Myometrial cell (primary cell): ENCODE data around the gene MYLK2. TPM values are rescaled to one million over a fixed set of nuclear protein-coding genes. Genes with fewer than 3 reads are reported as not detected.

Experiments used
- total RNA-seq: library from RNA; depleted of rRNA; stranded (reverse); fragments of >200 nt; gene quantifications from 2 replicates; pipeline ENCODE4 v1.2.3, GENCODE V29; 2015

MYLK2 gene
- 0.18 TPM in 1 of 2 replicates, not detected in the other for total RNA-seq

GRCh38 chr20:31819083-31819784, at the start of gene MYLK2:
TSS of gene MYLK2 (plus strand) at chr20:31819356. CDS start at chr20:31819581, 225 bp downstream.

GRCh38 chr20:31845300-31845863, 26.2 kb downstream of the MYLK2 start, which contains the start of gene FOXS1:
TSS of gene FOXS1 (minus strand) at chr20:31845604. CDS start at chr20:31845542, 62 bp downstream.

GRCh38 chr20:31869942-31870725, 51.0 kb downstream of the MYLK2 start, which contains the start of the genes DUSP15 and TTLL9:
TSS of gene DUSP15 (minus strand) at chr20:31870527. CDS start at chr20:31870337, 190 bp downstream.
TSS of gene TTLL9 (plus strand) at chr20:31870634. CDS start at chr20:31871127, 493 bp downstream.

Other genes starting within 250 kb of the MYLK2 start
- gene ID1, start 214.1 kb upstream of the MYLK2 start, total RNA-seq: 151 and 221 TPM in 2 replicates
- not detected in 2 replicates for gene COX4I2, start 181.4 kb upstream of the MYLK2 start, total RNA-seq
- gene BCL2L1, start 96.5 kb upstream of the MYLK2 start, total RNA-seq: 125 and 131 TPM in 2 replicates
- 88.2 and 108 TPM in 2 replicates for gene TPX2, start 80.1 kb upstream of the MYLK2 start, total RNA-seq
- not detected in 2 replicates for gene FOXS1, start 26.2 kb downstream of the MYLK2 start, total RNA-seq
- not detected in 2 replicates for gene DUSP15, start 51.2 kb downstream of the MYLK2 start, total RNA-seq
- not detected in 2 replicates for gene TTLL9, start 51.3 kb downstream of the MYLK2 start, total RNA-seq
- 7.8 and 8.4 TPM in 2 replicates for gene PDRG1, start 132.7 kb downstream of the MYLK2 start, total RNA-seq
- gene XKR7, start 148.8 kb downstream of the MYLK2 start, total RNA-seq: not detected in 2 replicates
- gene CCM2L, start 191.1 kb downstream of the MYLK2 start, total RNA-seq: not detected in 2 replicates
- not detected in 2 replicates for gene HCK, start 232.9 kb downstream of the MYLK2 start, total RNA-seq